ENCODE data around the gene EYA3.

The EYA3 gene

DNA sequence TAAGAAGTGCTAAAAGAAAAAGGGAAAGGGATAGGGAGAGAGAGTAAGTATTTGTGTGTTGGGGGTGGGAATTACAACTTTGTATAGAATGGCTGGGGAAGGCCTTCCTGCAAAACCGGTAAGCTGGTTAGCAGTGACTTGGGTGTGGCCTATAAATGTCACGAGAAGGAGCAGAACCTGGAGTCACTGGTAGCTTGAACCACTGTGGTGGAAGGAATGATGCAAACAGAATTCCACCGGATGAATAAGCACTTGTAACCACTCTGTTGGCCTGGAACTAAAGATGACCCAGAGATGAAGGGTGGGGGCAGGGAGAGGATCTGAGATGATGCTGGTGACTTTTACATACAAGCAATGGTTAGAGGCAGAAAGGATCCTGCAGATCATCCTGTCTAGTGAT lies 119.7 kb downstream of the EYA3 start:
- no peak for ATAC-seq (replicated peaks)
- H3K36me3 Mint-ChIP-seq, result peaks cover 17 to 35% of the 10 kb centered on the region in 2 donors
- DNase-seq, result no peak
- no peak overlapping the region for H3K4me3 Mint-ChIP-seq
- no peak overlapping the region for H3K27ac Mint-ChIP-seq
- H3K9me3 Mint-ChIP-seq, result no peaks in the 10 kb centered on the region
- peaks cover 4 to 8% of the 10 kb centered on the region in 2 donors for H3K4me1 Mint-ChIP-seq
- no peaks in the 10 kb centered on the region for H3K27me3 Mint-ChIP-seq

DNA sequence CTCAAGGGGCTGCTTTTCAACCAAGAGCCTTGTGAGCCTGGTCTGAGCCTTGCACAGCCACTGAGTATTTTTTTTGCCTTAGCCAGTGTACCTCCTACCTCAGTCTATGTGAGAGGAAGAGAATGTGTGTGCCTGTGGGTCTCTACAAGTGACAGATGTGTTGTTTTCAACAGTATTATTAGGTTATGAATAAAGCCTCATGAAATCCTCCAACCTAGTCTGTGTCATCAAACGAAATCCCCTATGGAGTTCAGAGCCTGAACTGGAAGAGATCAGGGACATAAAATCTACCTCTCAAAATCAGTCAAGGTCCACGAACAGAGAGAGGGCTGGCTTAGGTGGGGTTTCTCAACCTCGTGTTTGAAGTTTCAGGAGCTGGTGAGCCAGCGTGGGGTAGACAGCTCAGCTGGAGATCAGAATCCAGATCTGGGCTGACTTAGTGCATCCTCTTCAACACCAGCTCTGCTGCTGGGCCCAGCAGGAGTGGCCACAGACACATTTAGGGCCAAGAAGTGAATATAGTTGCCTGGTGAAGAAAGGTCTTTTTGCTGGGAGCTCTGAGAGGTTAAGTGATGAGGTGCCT lies 120.4 kb downstream of the EYA3 start:
- H3K4me3 Mint-ChIP-seq, result no peak overlapping the region
- ATAC-seq (replicated peaks) (no peak), DNase-seq (no peak)
- H3K27me3 Mint-ChIP-seq, result no peaks in the 10 kb centered on the region
- no peaks in the 10 kb centered on the region for H3K9me3 Mint-ChIP-seq
- H3K36me3 Mint-ChIP-seq, result peaks cover 17 to 32% of the 10 kb centered on the region in 2 donors
- peaks cover 4 to 8% of the 10 kb centered on the region in 2 donors for H3K4me1 Mint-ChIP-seq
- peak overlapping the region; percentile 2 for H3K27ac Mint-ChIP-seq

DNA sequence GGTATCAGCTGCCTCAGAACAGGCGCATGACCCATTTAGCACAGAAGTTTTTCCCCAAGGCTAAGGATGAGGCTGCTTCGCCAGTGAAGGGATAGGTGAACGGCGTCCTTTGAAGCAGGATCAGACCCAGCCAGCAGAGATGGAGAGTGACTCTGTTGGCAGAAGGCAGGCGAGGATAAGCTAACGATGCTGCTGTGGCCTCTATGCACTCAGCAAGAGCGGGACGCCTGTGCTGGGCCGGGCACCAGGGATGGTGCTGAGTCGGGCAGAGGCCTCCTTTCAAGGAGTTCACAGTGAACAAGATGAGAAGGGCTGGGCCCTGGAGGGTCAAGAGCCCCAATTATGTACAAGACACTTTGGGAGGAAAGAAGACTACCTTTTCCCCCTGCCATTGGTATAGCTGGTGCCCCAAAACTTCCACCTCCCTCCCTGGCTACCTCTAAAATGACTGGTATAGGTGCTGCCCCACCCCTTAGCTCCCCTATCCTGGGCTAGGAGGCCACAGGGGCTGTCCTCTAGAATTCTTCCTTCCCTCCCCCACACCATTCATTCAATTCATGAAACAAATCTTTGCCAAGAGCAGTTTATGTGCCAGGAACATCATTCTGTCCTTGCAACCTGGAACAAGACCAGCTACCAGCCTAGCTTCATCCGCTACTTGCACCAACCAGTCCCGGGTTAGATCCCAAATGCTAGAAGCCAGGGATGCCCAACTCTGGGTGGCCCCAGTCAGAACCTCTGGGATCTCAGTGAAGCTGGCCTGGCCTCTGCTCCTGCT lies 121.1 kb downstream of the EYA3 start:
- DNase-seq, result no peak
- Mint-ChIP-seq H3K4me3 (no peak overlapping the region), H3K27ac (peak overlapping the region; percentile 65), H3K36me3 (peaks cover 19 to 32% of the 10 kb centered on the region in 2 donors), H3K9me3 (no peaks in the 10 kb centered on the region), H3K4me1 (peaks cover 4 to 8% of the 10 kb centered on the region in 2 donors), H3K27me3 (no peaks in the 10 kb centered on the region)
- no peak for ATAC-seq (replicated peaks)

DNA sequence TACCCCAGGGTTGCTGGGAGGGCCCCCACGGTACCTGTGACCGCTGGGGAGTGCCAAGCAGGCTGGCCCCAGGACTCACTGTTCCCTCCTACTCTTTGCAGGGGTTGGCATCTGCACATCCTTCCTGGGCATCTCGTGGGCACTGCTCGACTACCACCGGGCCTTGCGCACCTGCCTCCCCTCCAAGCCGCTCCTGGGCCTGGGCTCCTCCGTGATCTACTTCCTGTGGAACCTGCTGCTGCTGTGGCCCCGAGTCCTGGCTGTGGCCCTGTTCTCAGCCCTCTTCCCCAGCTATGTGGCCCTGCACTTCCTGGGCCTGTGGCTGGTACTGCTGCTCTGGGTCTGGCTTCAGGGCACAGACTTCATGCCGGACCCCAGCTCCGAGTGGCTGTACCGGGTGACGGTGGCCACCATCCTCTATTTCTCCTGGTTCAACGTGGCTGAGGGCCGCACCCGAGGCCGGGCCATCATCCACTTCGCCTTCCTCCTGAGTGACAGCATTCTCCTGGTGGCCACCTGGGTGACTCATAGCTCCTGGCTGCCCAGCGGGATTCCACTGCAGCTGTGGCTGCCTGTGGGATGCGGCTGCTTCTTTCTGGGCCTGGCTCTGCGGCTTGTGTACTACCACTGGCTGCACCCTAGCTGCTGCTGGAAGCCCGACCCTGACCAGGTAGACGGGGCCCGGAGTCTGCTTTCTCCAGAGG lies 121.9 kb downstream of the EYA3 start:
- Mint-ChIP-seq H3K4me1 (peaks cover 7 to 14% of the 10 kb centered on the region in 2 donors), H3K9me3 (no peaks in the 10 kb centered on the region), H3K27me3 (no peaks in the 10 kb centered on the region), H3K27ac (peak overlapping the region; percentile 65), H3K36me3 (peaks cover 19 to 29% of the 10 kb centered on the region in 2 donors), H3K4me3 (no peak overlapping the region)
- ATAC-seq (replicated peaks), result no peak
- no peak for DNase-seq

DNA sequence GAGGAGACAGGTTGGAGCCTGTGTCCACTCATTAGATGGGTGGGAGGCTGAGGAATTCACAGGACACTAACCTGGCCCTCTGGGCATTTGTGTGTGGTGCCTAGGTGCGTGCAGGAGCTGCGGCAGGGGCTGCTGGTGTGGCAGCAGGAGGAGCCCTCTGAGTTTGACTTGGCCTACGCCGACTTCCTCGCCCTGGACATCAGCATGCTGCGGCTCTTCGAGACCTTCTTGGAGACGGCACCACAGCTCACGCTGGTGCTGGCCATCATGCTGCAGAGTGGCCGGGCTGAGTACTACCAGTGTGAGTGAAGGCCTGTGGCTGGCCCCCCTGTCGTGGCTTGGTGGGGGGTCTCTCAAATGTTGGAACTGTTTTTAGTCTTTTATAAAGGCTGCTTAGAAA lies 125.0 kb downstream of the EYA3 start:
- Mint-ChIP-seq H3K9me3 (no peaks in the 10 kb centered on the region), H3K4me1 (peaks cover 9 to 25% of the 10 kb centered on the region in 2 donors), H3K27ac (peak overlapping the region; percentile 47), H3K4me3 (no peak overlapping the region), H3K27me3 (no peaks in the 10 kb centered on the region), H3K36me3 (peaks cover 14 to 22% of the 10 kb centered on the region in 2 donors)
- no peak for DNase-seq
- ATAC-seq (replicated peaks), result no peak

DNA sequence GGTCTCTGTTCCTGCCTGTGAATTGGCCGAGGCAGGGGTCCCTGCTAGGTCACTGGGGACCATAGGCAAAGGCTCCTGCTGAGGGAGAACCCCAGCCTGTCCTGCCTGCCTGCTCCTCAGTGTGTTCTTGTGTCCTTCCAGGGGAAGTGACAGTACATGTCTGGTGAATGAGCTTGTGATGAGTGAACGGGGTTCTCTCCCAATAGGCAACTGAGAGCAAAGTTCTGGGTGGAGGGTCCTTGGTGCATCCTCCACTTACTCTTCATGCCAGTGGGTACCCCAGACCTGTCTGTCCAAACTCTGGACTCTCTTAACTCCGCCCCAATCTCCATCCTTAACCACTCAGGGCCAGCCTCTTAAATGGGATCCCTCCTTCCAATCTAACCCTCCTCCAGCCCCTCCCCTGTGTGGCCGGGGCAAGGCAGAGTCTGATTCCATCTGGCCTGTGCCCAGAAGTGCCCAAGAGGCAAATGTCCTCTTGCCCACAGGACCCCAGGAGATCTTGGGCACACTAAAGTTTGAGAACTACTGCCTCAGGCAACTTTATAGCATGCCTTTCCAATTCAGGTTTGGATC lies 126.7 kb downstream of the EYA3 start:
- Mint-ChIP-seq H3K4me3 (no peak overlapping the region), H3K9me3 (no peaks in the 10 kb centered on the region), H3K36me3 (peaks cover 11 to 17% of the 10 kb centered on the region in 2 donors), H3K27me3 (no peaks in the 10 kb centered on the region), H3K27ac (peak overlapping the region; percentile 4), H3K4me1 (peaks cover 9 to 25% of the 10 kb centered on the region in 2 donors)
- DNase-seq, result no peak
- no peak for ATAC-seq (replicated peaks)

DNA sequence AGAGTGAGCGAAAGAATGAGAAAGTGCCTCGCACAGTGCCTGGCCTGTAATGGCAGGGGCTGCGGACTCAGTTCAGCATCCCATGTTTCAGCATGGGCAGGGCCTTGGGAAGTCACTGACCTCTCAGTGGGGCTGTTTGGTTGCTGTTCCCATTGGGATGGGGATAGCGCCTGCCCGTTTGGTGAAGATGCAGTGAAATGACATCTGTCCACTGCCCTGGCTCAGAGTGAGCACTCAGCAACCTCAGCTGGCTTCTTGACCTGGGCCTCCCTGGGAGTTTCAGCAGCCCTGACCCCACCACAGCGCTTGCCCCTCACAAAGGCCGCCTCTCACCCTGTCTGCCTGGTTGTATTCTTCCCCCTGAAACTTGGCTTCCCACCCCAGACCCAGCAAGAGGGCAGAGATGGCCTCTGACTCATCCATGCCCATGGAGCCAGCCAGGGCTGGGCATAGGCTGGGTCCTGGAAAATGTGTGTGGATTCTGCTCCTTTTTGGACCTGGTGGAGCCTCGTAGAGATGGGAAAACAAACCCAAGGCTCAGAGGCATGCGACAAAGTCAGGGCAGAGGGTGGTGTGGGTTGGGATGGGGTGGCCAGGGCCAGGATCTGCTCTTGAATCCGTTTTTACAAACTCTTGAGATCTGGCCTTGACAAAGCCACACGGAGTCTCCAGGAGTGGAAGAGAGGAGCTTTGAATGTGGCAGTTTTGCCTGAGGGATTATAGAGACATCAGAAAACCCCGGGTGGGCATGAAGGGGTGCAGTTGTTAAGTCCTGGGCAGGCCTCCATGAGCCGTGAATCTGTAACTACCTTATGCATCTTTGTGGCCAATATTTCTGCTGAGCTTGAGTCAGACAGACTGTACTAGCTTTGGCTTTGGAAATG lies 127.4 kb downstream of the EYA3 start:
- H3K4me3 Mint-ChIP-seq, result peak overlapping the region; percentile 86 to 87

DNA sequence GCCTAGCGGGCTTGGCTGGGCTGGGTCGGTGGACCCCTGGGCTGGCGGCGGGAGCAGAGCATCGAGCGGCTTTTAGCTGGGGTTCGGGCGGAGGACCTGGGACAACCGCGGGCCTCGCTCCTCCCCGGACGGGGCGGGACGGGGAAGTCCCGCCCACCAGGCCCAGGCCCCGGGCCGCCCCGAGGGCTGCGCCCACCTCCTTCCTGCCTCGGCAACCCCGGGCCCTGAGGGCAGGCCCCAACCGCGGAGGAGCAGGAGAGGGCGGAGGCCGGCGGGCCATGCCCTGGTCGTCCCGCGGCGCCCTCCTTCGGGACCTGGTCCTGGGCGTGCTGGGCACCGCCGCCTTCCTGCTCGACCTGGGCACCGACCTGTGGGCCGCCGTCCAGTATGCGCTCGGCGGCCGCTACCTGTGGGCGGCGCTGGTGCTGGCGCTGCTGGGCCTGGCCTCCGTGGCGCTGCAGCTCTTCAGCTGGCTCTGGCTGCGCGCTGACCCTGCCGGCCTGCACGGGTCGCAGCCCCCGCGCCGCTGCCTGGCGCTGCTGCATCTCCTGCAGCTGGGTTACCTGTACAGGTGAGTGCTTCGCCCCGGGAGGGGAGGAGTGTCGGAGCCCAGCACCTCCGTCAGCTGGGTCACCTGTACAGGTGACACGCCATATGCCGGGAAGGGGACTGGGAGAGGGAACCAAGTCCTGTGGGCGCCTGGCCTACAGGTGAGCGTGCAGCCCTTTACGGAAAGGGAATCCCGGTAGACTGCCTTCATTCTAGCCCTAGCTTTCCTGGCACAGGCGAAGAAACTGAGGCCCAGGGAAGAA lies 128.4 kb downstream of the EYA3 start, which contains the start of gene XKR8:
Gene XKR8 (plus strand): TSS at position 182 of the 812 bp plus-strand sequence. CDS start 97 bp downstream, at position 279.
- peaks cover 4 to 10% of the 10 kb centered on the region in 2 donors for H3K27me3 Mint-ChIP-seq
- no peaks in the 10 kb centered on the region for H3K9me3 Mint-ChIP-seq
- DNase-seq (peak; percentile 70), ATAC-seq (replicated peaks) (peak; percentile 99)
- peaks cover 11 to 25% of the 10 kb centered on the region in 2 donors for H3K4me1 Mint-ChIP-seq
- H3K36me3 Mint-ChIP-seq, result peaks cover 5 to 6% of the 10 kb centered on the region in 2 donors
- H3K4me3 Mint-ChIP-seq, result peak within 1 kb of the TSS; percentile 86 to 87
- peak within 1 kb of the TSS; percentile 77 for H3K27ac Mint-ChIP-seq

More for the DNA sequence above, 127.4 kb downstream of the EYA3 start:
- Mint-ChIP-seq H3K27me3 (peaks cover 0 to 4% of the 10 kb centered on the region in 2 donors), H3K27ac (peak overlapping the region; percentile 81), H3K36me3 (peaks cover 6 to 12% of the 10 kb centered on the region in 2 donors), H3K4me1 (peaks cover 9 to 25% of the 10 kb centered on the region in 2 donors), H3K9me3 (no peaks in the 10 kb centered on the region)
- no peak for ATAC-seq (replicated peaks)
- DNase-seq, result no peak

DNA sequence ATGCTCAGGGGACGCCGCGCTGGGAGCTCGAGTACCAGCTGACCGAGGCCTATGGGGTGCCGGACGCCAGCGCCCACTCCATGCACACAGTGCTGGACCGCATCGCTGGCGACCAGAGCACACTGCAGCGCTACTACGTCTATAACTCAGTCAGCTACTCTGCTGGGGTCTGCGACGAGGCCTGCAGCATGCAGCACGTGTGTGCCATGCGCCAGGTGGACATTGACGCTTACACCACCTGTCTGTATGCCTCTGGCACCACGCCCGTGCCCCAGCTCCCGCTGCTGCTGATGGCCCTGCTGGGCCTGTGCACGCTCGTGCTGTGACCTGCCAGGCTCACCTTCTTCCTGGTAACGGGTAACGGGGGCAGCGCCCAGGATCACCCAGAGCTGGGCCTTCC lies 129.9 kb downstream of the EYA3 start:
- no peaks in the 10 kb centered on the region for H3K9me3 Mint-ChIP-seq
- H3K4me3 Mint-ChIP-seq, result peak overlapping the region in 1 of 2 donors; percentile 86
- H3K27me3 Mint-ChIP-seq, result peaks cover 10 to 15% of the 10 kb centered on the region in 2 donors
- H3K27ac Mint-ChIP-seq, result no peak overlapping the region
- ATAC-seq (replicated peaks) (no peak), DNase-seq (no peak)
- H3K4me1 Mint-ChIP-seq, result peaks cover 11 to 25% of the 10 kb centered on the region in 2 donors
- peaks cover 4 to 5% of the 10 kb centered on the region in 2 donors for H3K36me3 Mint-ChIP-seq

DNA sequence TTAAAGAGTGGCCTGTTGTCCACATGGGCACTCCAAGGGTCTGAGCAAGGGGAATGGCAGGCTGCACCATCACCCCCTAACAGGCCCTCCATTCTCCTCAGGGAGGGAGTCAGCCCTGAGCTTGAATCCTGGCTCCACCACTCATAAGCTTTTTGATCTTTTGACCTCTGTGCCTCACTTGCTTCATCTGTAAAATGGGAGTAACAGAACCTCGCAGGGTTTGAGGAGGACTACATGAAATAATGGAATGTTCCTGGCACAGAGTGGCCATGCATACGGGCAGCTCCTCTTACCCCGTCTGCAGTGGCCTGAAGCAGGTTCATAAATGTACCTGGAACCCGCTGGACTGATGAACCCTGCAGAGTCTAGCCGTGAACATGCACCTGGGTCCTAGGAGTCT lies 130.8 kb downstream of the EYA3 start:
- DNase-seq, result no peak
- Mint-ChIP-seq H3K4me1 (peaks cover 11 to 25% of the 10 kb centered on the region in 2 donors), H3K27me3 (peaks cover 10 to 15% of the 10 kb centered on the region in 2 donors), H3K27ac (no peak overlapping the region), H3K4me3 (no peak overlapping the region), H3K9me3 (no peaks in the 10 kb centered on the region), H3K36me3 (no peaks in the 10 kb centered on the region)
- ATAC-seq (replicated peaks), result no peak

DNA sequence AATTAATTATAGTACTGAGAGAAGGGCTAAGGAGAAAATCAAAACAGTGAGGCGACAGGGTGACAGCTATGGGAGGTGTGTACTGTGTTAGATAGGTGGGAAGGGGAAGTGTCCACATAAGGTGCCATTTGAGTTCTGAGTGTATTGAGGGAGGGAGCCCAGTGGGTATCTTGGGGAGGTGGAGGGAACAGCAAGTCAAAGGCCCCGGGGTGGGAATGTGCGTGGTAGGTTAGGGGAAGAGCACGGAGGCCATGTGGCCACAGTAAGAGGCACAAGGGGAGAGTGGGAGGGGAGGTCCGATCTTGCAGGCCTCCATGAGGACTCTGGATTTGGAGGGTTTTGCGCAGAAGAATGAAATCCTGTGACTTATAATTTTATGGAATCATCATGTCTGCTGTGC lies 131.6 kb downstream of the EYA3 start:
- no peak for ATAC-seq (replicated peaks)
- Mint-ChIP-seq H3K9me3 (no peaks in the 10 kb centered on the region), H3K4me1 (peaks cover 9 to 22% of the 10 kb centered on the region in 2 donors), H3K27ac (no peak overlapping the region), H3K27me3 (peaks cover 10 to 15% of the 10 kb centered on the region in 2 donors), H3K4me3 (no peak overlapping the region), H3K36me3 (no peaks in the 10 kb centered on the region)
- no peak for DNase-seq

DNA sequence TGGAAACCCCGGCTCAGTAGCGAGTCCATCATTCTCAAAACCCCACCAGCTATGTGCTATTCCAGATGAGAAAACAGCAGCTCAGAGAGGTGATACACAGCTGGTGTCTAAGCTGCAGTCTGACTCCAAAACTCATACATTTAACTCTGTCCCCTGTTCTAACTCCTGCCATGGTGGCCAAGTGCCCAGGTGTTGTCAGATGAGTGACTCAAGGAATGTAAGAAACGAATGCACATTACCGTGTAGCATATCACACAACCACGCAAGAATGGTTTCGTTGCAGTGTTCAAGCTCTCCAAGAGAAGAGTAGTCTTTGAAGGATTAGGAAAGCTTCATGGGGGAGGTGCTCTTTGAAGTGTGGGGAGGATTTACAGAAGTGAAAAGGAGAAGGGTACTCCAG lies 133.3 kb downstream of the EYA3 start:
- Mint-ChIP-seq H3K36me3 (no peaks in the 10 kb centered on the region), H3K4me1 (peaks cover 4 to 7% of the 10 kb centered on the region in 2 donors), H3K27me3 (peaks cover 10 to 15% of the 10 kb centered on the region in 2 donors), H3K27ac (no peak overlapping the region), H3K4me3 (no peak overlapping the region), H3K9me3 (no peaks in the 10 kb centered on the region)
- DNase-seq (no peak), ATAC-seq (replicated peaks) (no peak)

DNA sequence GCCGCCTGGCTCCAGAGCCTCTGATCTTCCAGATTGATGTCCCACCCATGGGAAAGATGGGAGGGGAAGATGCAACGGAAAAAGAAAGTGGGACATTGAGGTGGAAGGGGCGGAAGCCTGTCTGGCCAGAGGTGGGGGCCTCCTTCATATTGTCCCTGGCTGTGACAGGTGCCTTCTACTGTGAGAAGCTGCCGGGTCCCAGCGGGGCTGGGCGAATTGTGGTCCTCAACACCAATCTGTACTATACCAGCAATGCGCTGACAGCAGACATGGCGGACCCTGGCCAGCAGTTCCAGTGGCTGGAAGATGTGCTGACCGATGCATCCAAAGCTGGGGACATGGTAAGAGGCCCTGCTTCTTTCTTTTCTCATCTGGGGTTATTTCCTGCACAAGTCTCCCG lies 134.2 kb downstream of the EYA3 start:
- no peak for ATAC-seq (replicated peaks)
- Mint-ChIP-seq H3K27ac (no peak overlapping the region), H3K9me3 (no peaks in the 10 kb centered on the region), H3K27me3 (peaks cover 10 to 15% of the 10 kb centered on the region in 2 donors), H3K4me1 (peaks cover 1 to 3% of the 10 kb centered on the region in 2 donors), H3K4me3 (no peak overlapping the region), H3K36me3 (no peaks in the 10 kb centered on the region)
- DNase-seq, result no peak

Measured in stimulated activated naive B cell treated with anti-CD40 and anti-IgM and Interleukin-4, amounts not matched to agents 10 μg/mL and 1 μg/mL and 100 μg/mL, for 72 hours (primary cell).